GM08714 (cell line): ENCODE data around the gene MTFMT.
"Not testable (repeated sequence)": the region's sequence is repeated elsewhere in the genome, so short reads cannot be mapped to it uniquely, and the experiment has no call there.

Experiments
- H3K4me3 ChIP-seq: fragments of 200-500 bp; sonication (Bioruptor generic); 2 replicates; pipeline ENCODE4 v1.5.1; 2014; ENCODE audit warnings: mild to moderate bottlenecking, low read length, inconsistent platforms
- ZNF274 ChIP-seq: IDR thresholded peaks from 2 replicates; pipeline ENCODE4 v1.6.1; 2012; ENCODE audit warnings: mild to moderate bottlenecking, low read depth, low read length

MTFMT gene

GRCh38 chr15:65028921-65029735, at the start of gene MTFMT:
Gene MTFMT, minus strand, starts transcription at chr15:65029639. Its CDS starts 26 bp downstream, at chr15:65029613.
- peak within 1 kb of the TSS; percentile 83 for H3K4me3 ChIP-seq
- TF ChIP-seq ZNF274 = no peak

GRCh38 chr15:65077981-65078352, 48.5 kb upstream of the MTFMT start:
- H3K4me3 ChIP-seq = no peak overlapping the region
- no peak for TF ChIP-seq ZNF274

- H3K4me3 ChIP-seq = no peak overlapping the region
- TF ChIP-seq ZNF274 = no peak
Observed at GRCh38 chr15:65077291-65077980, 48.0 kb upstream of the MTFMT start.

GRCh38 chr15:65076486-65077290, 47.2 kb upstream of the MTFMT start, which contains the start of gene KBTBD13:
Gene KBTBD13, plus strand, starts transcription at chr15:65076746. Its CDS starts 70 bp downstream, at chr15:65076816.
- TF ChIP-seq ZNF274 = no peak
- no peak within 1 kb of the TSS for H3K4me3 ChIP-seq

GRCh38 chr15:65075607-65076395, 46.4 kb upstream of the MTFMT start:
- not testable (repeated sequence) for H3K4me3 ChIP-seq

GRCh38 chr15:65074946-65075345, 45.5 kb upstream of the MTFMT start:
- not testable (repeated sequence) for H3K4me3 ChIP-seq

- H3K4me3 ChIP-seq = no peak overlapping the region
- no peak for TF ChIP-seq ZNF274
Observed at GRCh38 chr15:65072617-65073016, 43.2 kb upstream of the MTFMT start.

- no peak overlapping the region for H3K4me3 ChIP-seq
- TF ChIP-seq ZNF274 = no peak
Observed at GRCh38 chr15:65072027-65072426, 42.6 kb upstream of the MTFMT start.

GRCh38 chr15:65071381-65071811, 42.0 kb upstream of the MTFMT start:
- no peak overlapping the region for H3K4me3 ChIP-seq
- TF ChIP-seq ZNF274 = no peak

- H3K4me3 ChIP-seq = no peak overlapping the region
- no peak for TF ChIP-seq ZNF274
Observed at GRCh38 chr15:65069779-65070546, 40.5 kb upstream of the MTFMT start.

GRCh38 chr15:65069179-65069578, 39.7 kb upstream of the MTFMT start:
- no peak for TF ChIP-seq ZNF274
- no peak overlapping the region for H3K4me3 ChIP-seq

- TF ChIP-seq ZNF274 = no peak
- no peak overlapping the region for H3K4me3 ChIP-seq
Observed at GRCh38 chr15:65068403-65068788, 39.0 kb upstream of the MTFMT start.
